Measurements from ENCODE around the gene PRKCB. TPM values are rescaled to one million over a fixed set of nuclear protein-coding genes. Genes with fewer than 3 reads are reported as not detected.

PRKCB gene
- total and polyA plus RNA-seq, 2 donors from 2014 or later = 0.62 to 17.8 TPM

- no peaks in the 10 kb centered on the region for H3K4me1 ChIP-seq (ENCODE audit: control insufficient read depth in 2 of 3, insufficient read depth in 2 of 3, low read depth in 1 of 3, low read length in 3 of 3)
- TF ChIP-seq, protein P1, sequence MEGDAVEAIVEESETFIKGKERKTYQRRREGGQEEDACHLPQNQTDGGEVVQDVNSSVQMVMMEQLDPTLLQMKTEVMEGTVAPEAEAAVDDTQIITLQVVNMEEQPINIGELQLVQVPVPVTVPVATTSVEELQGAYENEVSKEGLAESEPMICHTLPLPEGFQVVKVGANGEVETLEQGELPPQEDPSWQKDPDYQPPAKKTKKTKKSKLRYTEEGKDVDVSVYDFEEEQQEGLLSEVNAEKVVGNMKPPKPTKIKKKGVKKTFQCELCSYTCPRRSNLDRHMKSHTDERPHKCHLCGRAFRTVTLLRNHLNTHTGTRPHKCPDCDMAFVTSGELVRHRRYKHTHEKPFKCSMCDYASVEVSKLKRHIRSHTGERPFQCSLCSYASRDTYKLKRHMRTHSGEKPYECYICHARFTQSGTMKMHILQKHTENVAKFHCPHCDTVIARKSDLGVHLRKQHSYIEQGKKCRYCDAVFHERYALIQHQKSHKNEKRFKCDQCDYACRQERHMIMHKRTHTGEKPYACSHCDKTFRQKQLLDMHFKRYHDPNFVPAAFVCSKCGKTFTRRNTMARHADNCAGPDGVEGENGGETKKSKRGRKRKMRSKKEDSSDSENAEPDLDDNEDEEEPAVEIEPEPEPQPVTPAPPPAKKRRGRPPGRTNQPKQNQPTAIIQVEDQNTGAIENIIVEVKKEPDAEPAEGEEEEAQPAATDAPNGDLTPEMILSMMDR (IDR thresholded peaks at IDR 0.05; ENCODE audit: borderline replicate concordance, extremely low read depth, insufficient read depth) = no peak
- no peak overlapping the region for H3K9ac ChIP-seq (ENCODE audit: low read length in 3 of 3)
- no peaks in the 10 kb centered on the region for H3K9me3 ChIP-seq (ENCODE audit: control insufficient read depth in 2 of 3, insufficient read depth in 1 of 3, low read length in 3 of 3)
- FAIRE-seq (no peak), DNase-seq (no peak)
- H3K4me3 ChIP-seq (ENCODE audit: low read length in 3 of 3) = no peak overlapping the region
- H3K27ac ChIP-seq (ENCODE audit: low read depth in 2 of 2, low read length in 2 of 2) = no peak overlapping the region
- peaks cover 7% of the 10 kb centered on the region for H3K27me3 ChIP-seq (ENCODE audit: control insufficient read depth, insufficient read depth, low read length)
- H3K36me3 ChIP-seq (ENCODE audit: control insufficient read depth in 2 of 3, insufficient read depth in 3 of 3, low read length in 3 of 3) = no peaks in the 10 kb centered on the region
- intact Hi-C loops (cut with DNase I) = no loop called here
These were observed 4.5 kb downstream of the PRKCB start for GRCh38 chr16:23840310-23840709.

DNA sequence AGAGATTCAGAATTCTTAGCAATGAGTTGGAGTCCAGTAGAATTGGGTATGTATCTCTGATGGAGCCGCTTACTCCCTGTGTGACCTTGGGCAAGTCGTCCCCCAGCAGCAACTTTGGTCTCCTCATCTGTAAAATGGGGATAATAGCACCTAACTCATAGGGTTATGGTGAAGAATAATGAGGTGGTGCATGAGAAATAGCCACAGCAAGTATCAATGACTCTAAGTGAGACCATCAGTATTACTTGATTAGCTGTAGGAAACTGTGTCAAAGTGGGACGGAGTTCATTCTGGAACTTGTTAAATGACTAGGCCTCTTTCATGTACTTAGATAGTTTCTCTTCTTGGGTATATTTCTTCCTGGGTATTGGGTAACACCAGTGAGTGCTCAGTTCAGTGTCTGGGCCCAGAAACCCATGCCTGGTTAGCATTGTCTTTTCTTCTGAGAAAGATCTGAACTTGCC, 6.4 kb downstream of the PRKCB start:
- no peak for FAIRE-seq
- intact Hi-C loops (cut with DNase I) = no loop called here
- TF ChIP-seq, protein P1 (IDR thresholded peaks at IDR 0.05; ENCODE audit: borderline replicate concordance, extremely low read depth, insufficient read depth) = no peak

DNA sequence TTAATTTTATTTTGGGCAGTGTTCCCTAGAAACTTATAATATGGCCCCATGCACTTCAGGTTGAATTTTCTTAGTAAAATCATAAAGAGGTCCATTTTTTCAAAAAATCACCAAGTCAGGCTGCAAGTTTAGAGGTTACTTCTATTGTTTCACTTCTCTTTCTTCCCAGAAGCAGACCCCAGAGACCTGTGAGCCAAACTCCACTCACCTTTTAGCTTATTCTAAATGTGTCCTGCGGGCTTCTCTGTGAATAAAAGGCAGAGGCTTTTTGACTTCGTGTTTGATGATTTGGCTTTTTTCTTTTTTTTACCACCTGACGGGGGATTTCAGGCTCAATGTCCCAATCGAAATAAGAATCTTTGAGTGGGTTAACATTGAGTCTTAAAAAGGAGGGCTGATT, 7.4 kb downstream of the PRKCB start:
- FAIRE-seq = no peak
- TF ChIP-seq, protein P1 (IDR thresholded peaks at IDR 0.05; ENCODE audit: borderline replicate concordance, extremely low read depth, insufficient read depth) = no peak
- H3K4me1 ChIP-seq (ENCODE audit: control insufficient read depth in 2 of 3, insufficient read depth in 2 of 3, low read depth in 1 of 3, low read length in 3 of 3) = no peaks in the 10 kb centered on the region

More for the DNA sequence above, 6.4 kb downstream of the PRKCB start:
- H3K9ac ChIP-seq (ENCODE audit: low read length in 3 of 3) = no peak overlapping the region
- no peak overlapping the region for H3K27ac ChIP-seq (ENCODE audit: low read depth in 2 of 2, low read length in 2 of 2)
- H3K4me3 ChIP-seq (ENCODE audit: low read length in 3 of 3) = no peak overlapping the region
- peaks cover 7% of the 10 kb centered on the region for H3K27me3 ChIP-seq (ENCODE audit: control insufficient read depth, insufficient read depth, low read length)
- no peaks in the 10 kb centered on the region for H3K9me3 ChIP-seq (ENCODE audit: control insufficient read depth in 2 of 3, insufficient read depth in 1 of 3, low read length in 3 of 3)
- no peak for DNase-seq
- H3K4me1 ChIP-seq (ENCODE audit: control insufficient read depth in 2 of 3, insufficient read depth in 2 of 3, low read depth in 1 of 3, low read length in 3 of 3) = no peaks in the 10 kb centered on the region
- H3K36me3 ChIP-seq (ENCODE audit: control insufficient read depth in 2 of 3, insufficient read depth in 3 of 3, low read length in 3 of 3) = no peaks in the 10 kb centered on the region

GRCh38 chr16:23847251-23847650, 11.5 kb downstream of the PRKCB start:
- Histone ChIP-seq H3K36me3 (ENCODE audit: control insufficient read depth in 2 of 3, insufficient read depth in 3 of 3, low read length in 3 of 3) (no peaks in the 10 kb centered on the region), H3K27ac (ENCODE audit: low read depth in 2 of 2, low read length in 2 of 2) (no peak overlapping the region), H3K27me3 (ENCODE audit: control insufficient read depth, insufficient read depth, low read length) (no peaks in the 10 kb centered on the region), H3K4me3 (ENCODE audit: low read length in 3 of 3) (no peak overlapping the region), H3K9ac (ENCODE audit: low read length in 3 of 3) (no peak overlapping the region), H3K4me1 (ENCODE audit: control insufficient read depth in 2 of 3, insufficient read depth in 2 of 3, low read depth in 1 of 3, low read length in 3 of 3) (no peaks in the 10 kb centered on the region), H3K9me3 (ENCODE audit: control insufficient read depth in 2 of 3, insufficient read depth in 1 of 3, low read length in 3 of 3) (peaks cover 0 to 6% (median 0%) of the 10 kb centered on the region in 3 donors)
- FAIRE-seq = no peak
- TF ChIP-seq, protein P1 (IDR thresholded peaks at IDR 0.05; ENCODE audit: borderline replicate concordance, extremely low read depth, insufficient read depth) = no peak
- intact Hi-C loops (cut with DNase I) = no loop called here
- no peak for DNase-seq

More for the DNA sequence above, 7.4 kb downstream of the PRKCB start:
- H3K9ac ChIP-seq (ENCODE audit: low read length in 3 of 3) = no peak overlapping the region
- no peaks in the 10 kb centered on the region for H3K9me3 ChIP-seq (ENCODE audit: control insufficient read depth in 2 of 3, insufficient read depth in 1 of 3, low read length in 3 of 3)
- H3K27ac ChIP-seq (ENCODE audit: low read depth in 2 of 2, low read length in 2 of 2) = no peak overlapping the region
- no peak for DNase-seq
- intact Hi-C loops (cut with DNase I) = no loop called here
- no peaks in the 10 kb centered on the region for H3K36me3 ChIP-seq (ENCODE audit: control insufficient read depth in 2 of 3, insufficient read depth in 3 of 3, low read length in 3 of 3)
- H3K27me3 ChIP-seq (ENCODE audit: control insufficient read depth, insufficient read depth, low read length) = peaks cover 5% of the 10 kb centered on the region
- no peak overlapping the region for H3K4me3 ChIP-seq (ENCODE audit: low read length in 3 of 3)

Data from kidney (tissue), 14 donors.